Karpas-422 (cell line): ENCODE data around the gene RIMBP2. TPM values are rescaled to one million over a fixed set of nuclear protein-coding genes. Genes with fewer than 3 reads are reported as not detected.

Source experiments
- DNase-seq: peaks from one replicate; pipeline ENCODE4 v3.0.0-alpha.2; 2015
- H2AFZ ChIP-seq: fragments of 200-600 bp; sonication (generic); 2 replicates; pipeline ENCODE4 v1.6.1; 2014; ENCODE audit warnings: antibody characterized with exemption, low read length, mixed read lengths
- H3K27ac ChIP-seq: fragments of 200-600 bp; sonication (generic); 2 replicates; pipeline ENCODE4 v1.5.1; 2014; ENCODE audit warnings: mild to moderate bottlenecking, low read length, moderate library complexity
- H3K27me3 ChIP-seq: fragments of 200-600 bp; sonication (generic); 2 replicates; pipeline ENCODE4 v1.6.1; 2014; ENCODE audit warnings: low read length, mixed read lengths
- H3K36me3 ChIP-seq: fragments of 200-600 bp; sonication (generic); 2 replicates; pipeline ENCODE4 v1.6.1; 2014; ENCODE audit warnings: low read length, mixed read lengths; ENCODE audit not compliant: insufficient read depth
- H3K4me1 ChIP-seq: fragments of 200-600 bp; sonication (generic); 2 replicates; pipeline ENCODE4 v1.6.1; 2014; ENCODE audit warnings: mild to moderate bottlenecking, low read length, mixed read lengths
- H3K4me2 ChIP-seq: fragments of 200-600 bp; sonication (generic); 2 replicates; pipeline ENCODE4 v1.6.1; 2014; ENCODE audit warnings: low read length, low read depth, mild to moderate bottlenecking; ENCODE audit not compliant: poor library complexity, severe bottlenecking
- H3K4me3 ChIP-seq: fragments of 200-600 bp; sonication (generic); 2 replicates; pipeline ENCODE4 v1.5.1; 2014; ENCODE audit warnings: mild to moderate bottlenecking, antibody characterized with exemption, low read length, mixed read lengths
- H3K79me2 ChIP-seq: fragments of 200-600 bp; sonication (generic); 2 replicates; pipeline ENCODE4 v1.6.1; 2014; ENCODE audit warnings: mild to moderate bottlenecking, low read length, mixed read lengths
- H3K9ac ChIP-seq: fragments of 200-600 bp; sonication (generic); 2 replicates; pipeline ENCODE4 v1.6.0; 2014; ENCODE audit warnings: low read length
- H3K9me2 ChIP-seq: fragments of 200-600 bp; sonication (generic), shearing (Covaris generic); replicated peaks from 2 replicates; pipeline ENCODE4 v1.6.0; 2014; ENCODE audit warnings: mild to moderate bottlenecking, low read length, moderate library complexity; ENCODE audit not compliant: insufficient read depth
- H3K9me3 ChIP-seq: fragments of 300-700, 200-600 bp; sonication (generic); 2 replicates; pipeline ENCODE4 v1.6.1; 2014; ENCODE audit warnings: low read length, mixed read lengths
- H4K20me1 ChIP-seq: fragments of 200-600 bp; sonication (generic); 2 replicates; pipeline ENCODE4 v1.6.1; 2014; ENCODE audit warnings: mild to moderate bottlenecking, antibody characterized with exemption, low read length, low read depth; ENCODE audit not compliant: insufficient read depth
- total RNA-seq: library from RNA; depleted of rRNA; stranded (reverse); fragments of >200 nt; shearing (Covaris generic); gene quantifications from 2 replicates; pipeline ENCODE4 v1.2.3, GENCODE V29; 2014; ENCODE audit warnings: low replicate concordance

Gene RIMBP2
- total RNA-seq, 1 experiment from 2014 or later = not detected

GRCh38 chr12:130391186-130391585 lies 324.9 kb downstream of the RIMBP2 start:
- H3K36me3 ChIP-seq = no peaks in the 10 kb centered on the region
- no peaks in the 10 kb centered on the region for H4K20me1 ChIP-seq
- H3K9ac ChIP-seq = no peak overlapping the region
- no peaks in the 10 kb centered on the region for H3K4me1 ChIP-seq
- H3K79me2 ChIP-seq = no peaks in the 10 kb centered on the region
- no peak overlapping the region for H3K27ac ChIP-seq
- 0 out of 2 replicates have a peak, but pooled peaks cover 4% of the 10 kb centered on the region for H3K9me2 ChIP-seq
- peaks cover 5% of the 10 kb centered on the region; the same call in 1 of the 2 replicates for H3K9me3 ChIP-seq
- no peaks in the 10 kb centered on the region for H3K27me3 ChIP-seq
- no peak overlapping the region for H3K4me2 ChIP-seq
- no peak overlapping the region for H3K4me3 ChIP-seq
- no peak overlapping the region for H2AFZ ChIP-seq
- DNase-seq = no peak

DNA sequence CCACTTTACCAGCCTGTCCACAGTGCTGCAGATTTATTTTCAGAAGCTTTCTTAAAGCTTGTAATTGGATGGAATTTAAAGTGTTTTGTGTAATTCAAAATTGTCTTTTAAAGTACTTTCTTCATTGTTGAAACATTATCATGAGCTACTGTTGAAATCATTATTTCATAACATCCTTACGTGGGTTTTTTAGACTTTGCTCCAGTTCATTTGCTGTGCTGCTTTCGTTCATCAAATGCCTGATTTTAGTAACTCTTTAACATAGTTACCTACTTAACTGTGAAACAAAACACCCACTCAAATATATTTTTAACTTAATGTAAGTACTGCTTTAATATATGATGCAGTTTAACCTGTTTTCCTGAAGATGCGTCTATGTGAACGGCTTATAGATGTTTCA lies 330.9 kb downstream of the RIMBP2 start:
- Histone ChIP-seq H3K27me3 (no peaks in the 10 kb centered on the region), H4K20me1 (no peaks in the 10 kb centered on the region), H3K4me3 (no peak overlapping the region), H3K4me2 (no peak overlapping the region), H3K36me3 (no peaks in the 10 kb centered on the region), H3K9me2 (0 out of 2 replicates have a peak, but pooled peaks cover 4% of the 10 kb centered on the region), H3K79me2 (no peaks in the 10 kb centered on the region), H3K4me1 (no peaks in the 10 kb centered on the region), H3K27ac (no peak overlapping the region), H3K9me3 (peaks cover 5% of the 10 kb centered on the region; the same call in 1 of the 2 replicates), H2AFZ (no peak overlapping the region), H3K9ac (no peak overlapping the region)
- no peak for DNase-seq

- Histone ChIP-seq H3K4me3 (no peak overlapping the region), H3K27me3 (no peaks in the 10 kb centered on the region), H3K36me3 (no peaks in the 10 kb centered on the region), H4K20me1 (no peaks in the 10 kb centered on the region), H3K9me2 (0 out of 2 replicates have a peak, but pooled peaks cover 2% of the 10 kb centered on the region), H3K9me3 (peaks cover 5% of the 10 kb centered on the region; the same call in 1 of the 2 replicates), H3K79me2 (no peaks in the 10 kb centered on the region), H2AFZ (no peak overlapping the region), H3K9ac (no peak overlapping the region), H3K27ac (no peak overlapping the region), H3K4me2 (no peak overlapping the region), H3K4me1 (no peaks in the 10 kb centered on the region)
- DNase-seq = no peak
Measured at GRCh38 chr12:130384234-130384633, 331.9 kb downstream of the RIMBP2 start.

GRCh38 chr12:130382818-130383217 lies 333.3 kb downstream of the RIMBP2 start:
- Histone ChIP-seq H3K36me3 (no peaks in the 10 kb centered on the region), H3K9me2 (no peaks in the 10 kb centered on the region), H3K4me1 (no peaks in the 10 kb centered on the region), H3K9me3 (no peaks in the 10 kb centered on the region), H2AFZ (no peak overlapping the region), H3K79me2 (no peaks in the 10 kb centered on the region), H3K27ac (no peak overlapping the region), H3K27me3 (no peaks in the 10 kb centered on the region), H3K9ac (no peak overlapping the region), H4K20me1 (no peaks in the 10 kb centered on the region), H3K4me2 (no peak overlapping the region), H3K4me3 (no peak overlapping the region)
- no peak for DNase-seq

GRCh38 chr12:130375296-130376287 lies 340.5 kb downstream of the RIMBP2 start:
- H3K27ac ChIP-seq = no peak overlapping the region
- no peak for DNase-seq
- H3K36me3 ChIP-seq = no peaks in the 10 kb centered on the region
- H3K4me2 ChIP-seq = no peak overlapping the region
- no peaks in the 10 kb centered on the region for H4K20me1 ChIP-seq
- H2AFZ ChIP-seq = no peak overlapping the region
- no peaks in the 10 kb centered on the region for H3K27me3 ChIP-seq
- no peak overlapping the region for H3K9ac ChIP-seq
- no peaks in the 10 kb centered on the region for H3K4me1 ChIP-seq
- H3K79me2 ChIP-seq = no peaks in the 10 kb centered on the region
- no peak overlapping the region for H3K4me3 ChIP-seq
- H3K9me2 ChIP-seq = no peaks in the 10 kb centered on the region
- no peaks in the 10 kb centered on the region for H3K9me3 ChIP-seq

DNA sequence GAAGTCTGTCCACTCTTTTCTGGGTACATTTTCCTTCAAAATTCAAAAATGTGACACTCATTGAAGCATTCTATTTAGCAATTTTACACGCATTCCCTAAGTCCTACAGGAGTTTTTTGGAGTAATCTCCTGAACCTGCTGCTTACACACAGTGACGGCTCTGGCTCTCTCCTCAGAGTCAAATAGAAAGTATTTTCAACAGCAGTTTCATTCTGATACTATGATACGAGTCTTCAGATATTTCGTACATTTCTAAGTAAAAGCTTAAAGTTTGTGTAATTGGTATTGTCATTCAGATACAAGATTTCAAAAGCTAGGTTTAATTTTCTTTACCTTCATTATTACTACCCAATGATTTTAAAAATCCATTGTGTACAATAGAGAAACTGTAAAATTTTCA lies 342.0 kb downstream of the RIMBP2 start:
- no peaks in the 10 kb centered on the region for H3K9me3 ChIP-seq
- no peaks in the 10 kb centered on the region for H3K36me3 ChIP-seq
- no peaks in the 10 kb centered on the region for H3K9me2 ChIP-seq
- no peak overlapping the region for H2AFZ ChIP-seq
- DNase-seq = no peak
- H3K4me3 ChIP-seq = no peak overlapping the region
- H3K4me1 ChIP-seq = no peaks in the 10 kb centered on the region
- no peak overlapping the region for H3K4me2 ChIP-seq
- H4K20me1 ChIP-seq = no peaks in the 10 kb centered on the region
- no peaks in the 10 kb centered on the region for H3K79me2 ChIP-seq
- no peak overlapping the region for H3K9ac ChIP-seq
- H3K27ac ChIP-seq = no peak overlapping the region
- no peaks in the 10 kb centered on the region for H3K27me3 ChIP-seq

DNA sequence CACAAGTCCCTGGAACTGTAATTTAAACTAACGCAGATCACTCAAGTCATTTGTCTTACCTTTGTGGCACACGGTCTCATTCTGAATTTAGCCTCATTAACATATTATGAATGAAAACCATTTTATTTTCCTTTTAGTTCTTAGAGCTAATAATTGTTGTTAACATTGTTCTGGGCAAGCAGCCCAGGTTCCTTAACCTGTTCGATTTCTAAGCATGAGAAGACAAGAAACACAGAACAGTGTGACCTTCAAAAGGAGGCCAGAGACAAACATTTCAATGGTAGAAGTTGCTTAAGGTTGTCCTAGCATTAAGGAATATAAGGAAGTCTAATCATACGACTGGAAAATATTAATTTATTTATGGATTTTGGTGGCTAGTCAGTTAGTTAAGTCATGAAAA lies 343.2 kb downstream of the RIMBP2 start:
- Histone ChIP-seq H3K27ac (no peak overlapping the region), H3K4me1 (no peaks in the 10 kb centered on the region), H3K27me3 (no peaks in the 10 kb centered on the region), H2AFZ (no peak overlapping the region), H3K4me2 (no peak overlapping the region), H3K36me3 (no peaks in the 10 kb centered on the region), H3K9ac (no peak overlapping the region), H3K79me2 (no peaks in the 10 kb centered on the region), H3K9me3 (no peaks in the 10 kb centered on the region), H4K20me1 (no peaks in the 10 kb centered on the region), H3K9me2 (no peaks in the 10 kb centered on the region), H3K4me3 (no peak overlapping the region)
- no peak for DNase-seq

DNA sequence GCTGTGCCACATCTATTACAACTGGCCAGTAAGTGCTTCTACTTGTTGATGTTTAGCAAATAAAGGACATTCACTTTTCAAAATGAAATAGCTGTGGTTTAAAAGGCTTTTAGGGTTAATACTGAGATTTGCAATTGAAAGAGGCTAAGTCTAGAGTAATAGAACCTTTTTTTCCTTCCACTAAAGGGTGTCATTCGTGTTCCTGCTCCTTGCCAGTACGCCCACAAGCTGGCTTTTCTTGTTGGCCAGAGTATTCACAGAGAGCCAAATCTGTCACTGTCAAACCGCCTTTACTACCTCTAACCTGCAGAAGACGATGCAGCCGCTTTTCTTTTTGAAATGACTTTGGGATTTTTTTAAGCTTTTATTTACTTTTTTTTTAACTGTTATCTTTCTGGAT lies 344.8 kb downstream of the RIMBP2 start:
- Histone ChIP-seq H3K9me2 (no peaks in the 10 kb centered on the region), H3K79me2 (no peaks in the 10 kb centered on the region), H3K9me3 (no peaks in the 10 kb centered on the region), H3K9ac (no peak overlapping the region), H3K27ac (no peak overlapping the region), H3K4me1 (no peaks in the 10 kb centered on the region), H3K36me3 (no peaks in the 10 kb centered on the region), H4K20me1 (no peaks in the 10 kb centered on the region), H2AFZ (no peak overlapping the region), H3K4me2 (no peak overlapping the region), H3K27me3 (no peaks in the 10 kb centered on the region), H3K4me3 (no peak overlapping the region)
- DNase-seq = no peak
